Measurements from ENCODE around the gene NOL4. TPM values are rescaled to one million over a fixed set of nuclear protein-coding genes. Genes with fewer than 3 reads are reported as not detected.
A peak's percentile ranks its signal among the peaks of the same experiment; 100 is the strongest.
"Not testable (repeated sequence)": the region's sequence is repeated elsewhere in the genome, so short reads cannot be mapped to it uniquely, and the experiment has no call there.

NOL4 gene, protein sequence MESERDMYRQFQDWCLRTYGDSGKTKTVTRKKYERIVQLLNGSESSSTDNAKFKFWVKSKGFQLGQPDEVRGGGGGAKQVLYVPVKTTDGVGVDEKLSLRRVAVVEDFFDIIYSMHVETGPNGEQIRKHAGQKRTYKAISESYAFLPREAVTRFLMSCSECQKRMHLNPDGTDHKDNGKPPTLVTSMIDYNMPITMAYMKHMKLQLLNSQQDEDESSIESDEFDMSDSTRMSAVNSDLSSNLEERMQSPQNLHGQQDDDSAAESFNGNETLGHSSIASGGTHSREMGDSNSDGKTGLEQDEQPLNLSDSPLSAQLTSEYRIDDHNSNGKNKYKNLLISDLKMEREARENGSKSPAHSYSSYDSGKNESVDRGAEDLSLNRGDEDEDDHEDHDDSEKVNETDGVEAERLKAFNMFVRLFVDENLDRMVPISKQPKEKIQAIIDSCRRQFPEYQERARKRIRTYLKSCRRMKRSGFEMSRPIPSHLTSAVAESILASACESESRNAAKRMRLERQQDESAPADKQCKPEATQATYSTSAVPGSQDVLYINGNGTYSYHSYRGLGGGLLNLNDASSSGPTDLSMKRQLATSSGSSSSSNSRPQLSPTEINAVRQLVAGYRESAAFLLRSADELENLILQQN
- total RNA-seq = not detected

- H3K4me1 ChIP-seq (ENCODE audit: control insufficient read depth in 3 of 3, insufficient read depth in 3 of 3, low read length in 3 of 3) = peaks cover 22 to 30% (median 28%) of the 10 kb centered on the region in 3 donors
- H3K27me3 ChIP-seq (ENCODE audit: control insufficient read depth in 3 of 3, insufficient read depth in 3 of 3, low read length in 3 of 3) = peaks cover 34 to 42% (median 34%) of the 10 kb centered on the region in 3 donors
- no peak within 1 kb of the TSS for H3K27ac ChIP-seq (ENCODE audit: low read depth, low read length)
- no peaks in the 10 kb centered on the region for H3K9me3 ChIP-seq (ENCODE audit: control insufficient read depth in 3 of 3, low read length in 3 of 3)
- no peaks in the 10 kb centered on the region for H3K36me3 ChIP-seq (ENCODE audit: control insufficient read depth in 3 of 3, insufficient read depth in 3 of 3, low read length in 3 of 3)
- H3K4me3 ChIP-seq (ENCODE audit: low read length in 3 of 3) = peak within 1 kb of the TSS; percentile 59 to 80 (median 70)
- peak within 1 kb of the TSS in 2 of 3 donors; percentile 38 to 50 for H3K9ac ChIP-seq (ENCODE audit: low read depth in 1 of 3, low read length in 3 of 3)
These were observed at the start of gene NOL4 for GRCh38 chr18:34224423-34225217. TSS of gene NOL4 (minus strand) at chr18:34224913. CDS start at chr18:34223253, 1,660 bp downstream.

GRCh38 chr18:34266029-34266428 is 41.3 kb upstream of the NOL4 start:
- H3K27ac ChIP-seq (ENCODE audit: low read depth, low read length); H3K4me3 ChIP-seq (ENCODE audit: low read length in 3 of 3); H3K9ac ChIP-seq (ENCODE audit: low read depth in 1 of 3, low read length in 3 of 3); H3K4me1 ChIP-seq (ENCODE audit: control insufficient read depth in 3 of 3, insufficient read depth in 3 of 3, low read length in 3 of 3); H3K9me3 ChIP-seq (ENCODE audit: control insufficient read depth in 3 of 3, low read length in 3 of 3); H3K36me3 ChIP-seq (ENCODE audit: control insufficient read depth in 3 of 3, insufficient read depth in 3 of 3, low read length in 3 of 3); H3K27me3 ChIP-seq (ENCODE audit: control insufficient read depth in 3 of 3, insufficient read depth in 3 of 3, low read length in 3 of 3): not testable (repeated sequence)

DNA sequence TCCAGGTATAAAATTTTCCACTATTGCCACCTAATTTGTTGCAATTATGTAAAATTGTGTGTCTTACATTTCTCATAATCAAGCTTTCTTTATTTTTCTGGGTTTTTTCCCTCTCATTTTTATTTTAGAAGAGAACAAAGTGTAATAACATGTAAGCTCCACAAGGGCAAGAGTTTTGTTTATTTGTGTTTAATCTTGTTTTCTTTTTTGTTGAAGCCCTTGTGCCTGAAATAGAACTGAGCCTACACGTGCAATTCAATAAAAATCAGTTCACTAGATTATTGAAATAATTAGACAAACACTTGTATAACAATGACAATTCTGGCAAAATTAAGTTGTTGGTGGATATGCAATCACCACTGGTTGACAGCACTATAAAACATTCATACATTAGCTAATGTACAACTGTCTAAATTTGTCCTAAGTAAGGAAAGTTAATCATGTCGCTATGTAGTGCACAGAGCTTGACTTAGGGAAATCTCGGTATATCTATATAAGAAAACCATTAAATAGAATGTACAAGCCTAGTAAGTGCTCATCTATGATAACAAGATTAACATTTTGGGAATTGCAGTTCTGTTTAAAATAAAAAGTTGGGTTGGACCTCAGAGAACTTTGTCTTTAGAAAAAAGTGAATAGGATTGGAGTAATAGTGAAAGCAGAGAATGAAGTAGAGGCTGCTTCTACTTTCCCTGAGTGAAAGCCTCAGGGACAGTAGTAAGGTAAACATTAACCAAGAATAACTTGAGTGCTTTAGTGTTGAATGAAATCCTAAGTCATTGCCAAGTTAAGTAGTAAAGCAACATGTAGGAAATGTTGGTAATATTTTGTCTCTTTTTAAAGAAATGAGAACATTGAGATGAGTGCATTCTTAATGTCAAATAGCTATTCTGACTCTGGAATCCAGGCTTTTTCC is 37.4 kb upstream of the NOL4 start:
- no peaks in the 10 kb centered on the region for H3K9me3 ChIP-seq (ENCODE audit: control insufficient read depth in 3 of 3, low read length in 3 of 3)
- H3K27ac ChIP-seq (ENCODE audit: low read depth, low read length) = no peak overlapping the region
- H3K36me3 ChIP-seq (ENCODE audit: control insufficient read depth in 3 of 3, insufficient read depth in 3 of 3, low read length in 3 of 3) = no peaks in the 10 kb centered on the region
- H3K4me3 ChIP-seq (ENCODE audit: low read length in 3 of 3) = no peak overlapping the region
- no peak overlapping the region for H3K9ac ChIP-seq (ENCODE audit: low read depth in 1 of 3, low read length in 3 of 3)
- H3K27me3 ChIP-seq (ENCODE audit: control insufficient read depth in 3 of 3, insufficient read depth in 3 of 3, low read length in 3 of 3) = no peaks in the 10 kb centered on the region
- no peaks in the 10 kb centered on the region for H3K4me1 ChIP-seq (ENCODE audit: control insufficient read depth in 3 of 3, insufficient read depth in 3 of 3, low read length in 3 of 3)

GRCh38 chr18:34258176-34258575 is 33.5 kb upstream of the NOL4 start:
- Histone ChIP-seq H3K4me3 (ENCODE audit: low read length in 3 of 3) (no peak overlapping the region), H3K27ac (ENCODE audit: low read depth, low read length) (no peak overlapping the region), H3K4me1 (ENCODE audit: control insufficient read depth in 3 of 3, insufficient read depth in 3 of 3, low read length in 3 of 3) (no peaks in the 10 kb centered on the region), H3K36me3 (ENCODE audit: control insufficient read depth in 3 of 3, insufficient read depth in 3 of 3, low read length in 3 of 3) (no peaks in the 10 kb centered on the region), H3K9me3 (ENCODE audit: control insufficient read depth in 3 of 3, low read length in 3 of 3) (no peaks in the 10 kb centered on the region), H3K27me3 (ENCODE audit: control insufficient read depth in 3 of 3, insufficient read depth in 3 of 3, low read length in 3 of 3) (no peaks in the 10 kb centered on the region), H3K9ac (ENCODE audit: low read depth in 1 of 3, low read length in 3 of 3) (no peak overlapping the region)

DNA sequence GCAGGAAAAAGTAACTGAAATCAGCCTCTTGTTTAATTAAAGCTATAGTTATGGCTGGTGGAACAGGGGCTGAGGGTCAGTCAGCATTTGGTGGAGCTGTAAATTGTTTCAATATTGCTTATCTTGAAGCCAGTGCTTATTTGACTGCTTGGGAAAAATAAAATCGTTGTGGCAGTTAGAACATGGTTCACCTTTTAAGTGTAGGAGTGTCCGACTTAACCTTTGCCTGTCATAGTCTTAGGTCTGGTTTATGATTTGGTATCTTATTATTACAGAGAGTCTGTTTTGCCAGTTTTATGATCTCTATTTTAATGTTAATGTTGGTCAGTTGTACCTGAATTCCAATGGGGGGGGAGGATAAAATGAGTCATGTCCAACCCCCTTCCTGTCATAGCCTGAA is 27.2 kb upstream of the NOL4 start:
- no peaks in the 10 kb centered on the region for H3K9me3 ChIP-seq (ENCODE audit: control insufficient read depth in 3 of 3, low read length in 3 of 3)
- H3K4me1 ChIP-seq (ENCODE audit: control insufficient read depth in 3 of 3, insufficient read depth in 3 of 3, low read length in 3 of 3) = no peaks in the 10 kb centered on the region
- H3K27me3 ChIP-seq (ENCODE audit: control insufficient read depth in 3 of 3, insufficient read depth in 3 of 3, low read length in 3 of 3) = no peaks in the 10 kb centered on the region
- H3K4me3 ChIP-seq (ENCODE audit: low read length in 3 of 3) = no peak overlapping the region
- H3K27ac ChIP-seq (ENCODE audit: low read depth, low read length) = no peak overlapping the region
- no peaks in the 10 kb centered on the region for H3K36me3 ChIP-seq (ENCODE audit: control insufficient read depth in 3 of 3, insufficient read depth in 3 of 3, low read length in 3 of 3)
- H3K9ac ChIP-seq (ENCODE audit: low read depth in 1 of 3, low read length in 3 of 3) = no peak overlapping the region

DNA sequence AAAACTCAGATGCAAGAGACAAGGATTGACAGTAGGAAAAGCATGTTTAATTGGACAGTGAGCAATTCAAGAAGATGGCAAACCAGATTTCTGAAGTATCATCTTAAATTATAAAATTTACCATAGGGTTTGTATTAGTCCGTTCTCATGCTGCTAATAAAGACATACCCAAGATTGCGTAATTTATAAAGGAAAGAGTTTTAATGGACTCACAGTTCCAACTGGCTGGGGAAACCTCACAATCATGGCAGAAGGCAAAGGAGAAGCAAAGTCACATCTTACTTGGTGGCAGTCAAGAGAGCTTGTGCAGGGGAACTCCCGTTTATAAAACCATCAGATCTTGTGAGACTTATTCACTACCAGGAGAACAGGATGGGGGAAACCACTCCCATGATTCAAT is 24.0 kb upstream of the NOL4 start:
- Histone ChIP-seq H3K27ac (ENCODE audit: low read depth, low read length) (no peak overlapping the region), H3K9me3 (ENCODE audit: control insufficient read depth in 3 of 3, low read length in 3 of 3) (no peaks in the 10 kb centered on the region), H3K4me3 (ENCODE audit: low read length in 3 of 3) (no peak overlapping the region), H3K4me1 (ENCODE audit: control insufficient read depth in 3 of 3, insufficient read depth in 3 of 3, low read length in 3 of 3) (no peaks in the 10 kb centered on the region), H3K9ac (ENCODE audit: low read depth in 1 of 3, low read length in 3 of 3) (no peak overlapping the region), H3K36me3 (ENCODE audit: control insufficient read depth in 3 of 3, insufficient read depth in 3 of 3, low read length in 3 of 3) (no peaks in the 10 kb centered on the region), H3K27me3 (ENCODE audit: control insufficient read depth in 3 of 3, insufficient read depth in 3 of 3, low read length in 3 of 3) (no peaks in the 10 kb centered on the region)

- Histone ChIP-seq H3K36me3 (ENCODE audit: control insufficient read depth in 3 of 3, insufficient read depth in 3 of 3, low read length in 3 of 3) (no peaks in the 10 kb centered on the region), H3K9ac (ENCODE audit: low read depth in 1 of 3, low read length in 3 of 3) (no peak overlapping the region), H3K9me3 (ENCODE audit: control insufficient read depth in 3 of 3, low read length in 3 of 3) (no peaks in the 10 kb centered on the region)
These were observed 18.0 kb upstream of the NOL4 start for GRCh38 chr18:34242739-34243138.

GRCh38 chr18:34233781-34234388 is 9.2 kb upstream of the NOL4 start:
- not testable (repeated sequence) for H3K36me3 ChIP-seq (ENCODE audit: control insufficient read depth in 3 of 3, insufficient read depth in 3 of 3, low read length in 3 of 3); H3K27me3 ChIP-seq (ENCODE audit: control insufficient read depth in 3 of 3, insufficient read depth in 3 of 3, low read length in 3 of 3); H3K9ac ChIP-seq (ENCODE audit: low read depth in 1 of 3, low read length in 3 of 3); H3K4me3 ChIP-seq (ENCODE audit: low read length in 3 of 3); H3K4me1 ChIP-seq (ENCODE audit: control insufficient read depth in 3 of 3, insufficient read depth in 3 of 3, low read length in 3 of 3); H3K27ac ChIP-seq (ENCODE audit: low read depth, low read length); H3K9me3 ChIP-seq (ENCODE audit: control insufficient read depth in 3 of 3, low read length in 3 of 3)

More at GRCh38 chr18:34242739-34243138, 18.0 kb upstream of the NOL4 start:
- H3K27me3 ChIP-seq (ENCODE audit: control insufficient read depth in 3 of 3, insufficient read depth in 3 of 3, low read length in 3 of 3) = no peaks in the 10 kb centered on the region
- H3K4me1 ChIP-seq (ENCODE audit: control insufficient read depth in 3 of 3, insufficient read depth in 3 of 3, low read length in 3 of 3) = no peaks in the 10 kb centered on the region
- H3K4me3 ChIP-seq (ENCODE audit: low read length in 3 of 3) = no peak overlapping the region
- no peak overlapping the region for H3K27ac ChIP-seq (ENCODE audit: low read depth, low read length)

DNA sequence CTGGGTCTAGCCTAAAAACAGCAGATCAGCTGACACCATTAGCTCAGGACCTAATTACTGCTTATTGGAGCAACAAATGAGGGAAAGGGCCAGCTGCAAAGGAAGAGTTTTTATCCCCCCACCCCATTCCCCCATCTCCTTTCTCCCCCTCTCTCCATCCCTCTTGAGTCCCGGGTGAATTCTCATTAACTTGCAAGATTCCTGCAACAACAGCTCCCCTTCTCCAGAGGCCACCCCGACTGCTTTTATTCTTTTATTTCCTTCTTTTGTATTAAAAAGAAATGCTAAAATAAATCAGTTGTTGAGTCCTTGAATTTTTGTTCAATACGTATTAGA is 473 bp upstream of the NOL4 start:
- Histone ChIP-seq H3K36me3 (ENCODE audit: control insufficient read depth in 3 of 3, insufficient read depth in 3 of 3, low read length in 3 of 3) (no peaks in the 10 kb centered on the region), H3K9me3 (ENCODE audit: control insufficient read depth in 3 of 3, low read length in 3 of 3) (no peaks in the 10 kb centered on the region), H3K27ac (ENCODE audit: low read depth, low read length) (no peak overlapping the region), H3K4me1 (ENCODE audit: control insufficient read depth in 3 of 3, insufficient read depth in 3 of 3, low read length in 3 of 3) (peaks cover 22 to 30% (median 28%) of the 10 kb centered on the region in 3 donors), H3K9ac (ENCODE audit: low read depth in 1 of 3, low read length in 3 of 3) (no peak overlapping the region), H3K27me3 (ENCODE audit: control insufficient read depth in 3 of 3, insufficient read depth in 3 of 3, low read length in 3 of 3) (peaks cover 34 to 42% (median 34%) of the 10 kb centered on the region in 3 donors), H3K4me3 (ENCODE audit: low read length in 3 of 3) (peak overlapping the region in 2 of 3 donors; percentile 17 to 80)

Data from skeletal muscle tissue (tissue), 4 donors.